SJSA1 (cell line): ENCODE results near the gene SPANXN5. TPM values are rescaled to one million over a fixed set of nuclear protein-coding genes. Genes with fewer than 3 reads are reported as not detected.

Experiments
- total RNA-seq: library from RNA; depleted of rRNA; stranded (reverse); fragments of >200 nt; shearing (Covaris generic); gene quantifications from 2 replicates; pipeline ENCODE4 v1.2.3, GENCODE V29; 2014; rRNA removed

Gene SPANXN5
- total RNA-seq, 1 experiment from 2014 or later, result not detected

Other genes with a start within 250 kb of the SPANXN5 start
- gene SSX7, start 142.5 kb downstream of the SPANXN5 start, total RNA-seq, result not detected in 2 replicates
- not detected in 2 replicates for gene SSX2, start 90.2 kb downstream of the SPANXN5 start, total RNA-seq
- not detected in 2 replicates for gene SSX2B, start 46.2 kb downstream of the SPANXN5 start, total RNA-seq
- not detected in 2 replicates for gene XAGE5, start 13.9 kb upstream of the SPANXN5 start, total RNA-seq
- gene XAGE3, start 70.7 kb upstream of the SPANXN5 start, total RNA-seq, result not detected in 2 replicates
- gene FAM156B, start 99.9 kb upstream of the SPANXN5 start, total RNA-seq, result 12.4 and 13.5 TPM in 2 replicates
- 14.1 and 15.0 TPM in 2 replicates for gene FAM156A, start 161.1 kb upstream of the SPANXN5 start, total RNA-seq